Mucosa of rectum (tissue), 2 donors: ENCODE results near the gene DNAJB6.

Source experiments
- H3K27ac ChIP-seq, 2 donors: one replicate each; pipeline ENCODE4 v1.7.0; 2013; ENCODE audit warnings: inconsistent platforms in 2 of 2, low read depth in 2 of 2, low read length in 2 of 2
- H3K27me3 ChIP-seq, 2 donors: one replicate each; pipeline ENCODE4 v1.7.0; 2013; ENCODE audit warnings: low read length in 2 of 2; ENCODE audit not compliant: control insufficient read depth in 2 of 2, insufficient read depth in 2 of 2
- H3K36me3 ChIP-seq, 2 donors: one replicate each; pipeline ENCODE4 v1.7.0; 2013; ENCODE audit warnings: low read length in 2 of 2; ENCODE audit not compliant: control insufficient read depth in 2 of 2, insufficient read depth in 2 of 2
- H3K4me1 ChIP-seq, 2 donors: one replicate each; pipeline ENCODE4 v1.7.0; 2013; ENCODE audit warnings: low read length in 2 of 2, mild to moderate bottlenecking in 1 of 2; ENCODE audit not compliant: control insufficient read depth in 2 of 2, insufficient read depth in 2 of 2
- H3K4me3 ChIP-seq, 2 donors: one replicate each; pipeline ENCODE4 v1.7.0; 2013; ENCODE audit warnings: low read length in 2 of 2
- H3K9ac ChIP-seq, 2 donors: one replicate each; pipeline ENCODE4 v1.7.0; 2013; ENCODE audit warnings: low read length in 2 of 2, low read depth in 1 of 2, mild to moderate bottlenecking in 1 of 2
- H3K9me3 ChIP-seq, 2 donors: one replicate each; pipeline ENCODE4 v1.7.0; 2013; ENCODE audit warnings: low read length in 2 of 2; ENCODE audit not compliant: control insufficient read depth in 2 of 2
- donor health status: healthy.
- donor health status: Normal muscosa, but diverticular disease.

Gene DNAJB6

GRCh38 chr7:157402388-157402703, 65.5 kb downstream of the DNAJB6 start:
- H3K9me3 ChIP-seq: no peaks in the 10 kb centered on the region
- H3K36me3 ChIP-seq: peaks cover 6 to 21% of the 10 kb centered on the region in 2 donors
- peaks cover 0 to 2% of the 10 kb centered on the region in 2 donors for H3K4me1 ChIP-seq
- H3K9ac ChIP-seq: no peak overlapping the region
- H3K4me3 ChIP-seq: no peak overlapping the region
- no peaks in the 10 kb centered on the region for H3K27me3 ChIP-seq
- no peak overlapping the region for H3K27ac ChIP-seq

- Histone ChIP-seq H3K4me1 (peaks cover 0 to under 1% of the 10 kb centered on the region in 2 donors), H3K9me3 (no peaks in the 10 kb centered on the region), H3K27me3 (no peaks in the 10 kb centered on the region), H3K4me3 (no peak overlapping the region), H3K36me3 (peaks cover 8 to 22% of the 10 kb centered on the region in 2 donors), H3K9ac (no peak overlapping the region), H3K27ac (no peak overlapping the region)
Measured at GRCh38 chr7:157402911-157403534, 66.2 kb downstream of the DNAJB6 start.

- Histone ChIP-seq H3K36me3 (peaks cover 8 to 22% of the 10 kb centered on the region in 2 donors), H3K4me1 (no peaks in the 10 kb centered on the region), H3K4me3 (no peak overlapping the region)
Measured at GRCh38 chr7:157403646-157404401, 67.0 kb downstream of the DNAJB6 start.

GRCh38 chr7:157404845-157405481, 68.2 kb downstream of the DNAJB6 start:
- no peaks in the 10 kb centered on the region for H3K27me3 ChIP-seq
- no peaks in the 10 kb centered on the region for H3K9me3 ChIP-seq
- H3K9ac ChIP-seq: no peak overlapping the region
- H3K27ac ChIP-seq: no peak overlapping the region
- H3K36me3 ChIP-seq: peaks cover 10 to 26% of the 10 kb centered on the region in 2 donors
- H3K4me1 ChIP-seq: no peaks in the 10 kb centered on the region
- H3K4me3 ChIP-seq: no peak overlapping the region

More at GRCh38 chr7:157403646-157404401, 67.0 kb downstream of the DNAJB6 start:
- H3K9me3 ChIP-seq: no peaks in the 10 kb centered on the region
- H3K27me3 ChIP-seq: no peaks in the 10 kb centered on the region
- H3K9ac ChIP-seq: no peak overlapping the region
- H3K27ac ChIP-seq: no peak overlapping the region

GRCh38 chr7:157405501-157405900, 68.7 kb downstream of the DNAJB6 start:
- H3K4me1 ChIP-seq: no peaks in the 10 kb centered on the region
- H3K27me3 ChIP-seq: no peaks in the 10 kb centered on the region
- H3K36me3 ChIP-seq: peaks cover 12 to 27% of the 10 kb centered on the region in 2 donors
- H3K9ac ChIP-seq: no peak overlapping the region
- no peak overlapping the region for H3K4me3 ChIP-seq
- no peak overlapping the region for H3K27ac ChIP-seq
- H3K9me3 ChIP-seq: no peaks in the 10 kb centered on the region

GRCh38 chr7:157405914-157406810, 69.4 kb downstream of the DNAJB6 start:
- Histone ChIP-seq H3K27me3 (no peaks in the 10 kb centered on the region), H3K4me3 (no peak overlapping the region), H3K27ac (no peak overlapping the region), H3K4me1 (no peaks in the 10 kb centered on the region), H3K9me3 (no peaks in the 10 kb centered on the region), H3K36me3 (peaks cover 13 to 23% of the 10 kb centered on the region in 2 donors), H3K9ac (no peak overlapping the region)

- no peaks in the 10 kb centered on the region for H3K4me1 ChIP-seq
- H3K4me3 ChIP-seq: no peak overlapping the region
- peaks cover 13 to 18% of the 10 kb centered on the region in 2 donors for H3K36me3 ChIP-seq
- no peak overlapping the region for H3K9ac ChIP-seq
- H3K27ac ChIP-seq: no peak overlapping the region
- no peaks in the 10 kb centered on the region for H3K9me3 ChIP-seq
- H3K27me3 ChIP-seq: no peaks in the 10 kb centered on the region
Measured at GRCh38 chr7:157406971-157407370, 70.2 kb downstream of the DNAJB6 start.

GRCh38 chr7:157407512-157408257, 70.9 kb downstream of the DNAJB6 start:
- H3K4me1 ChIP-seq: no peaks in the 10 kb centered on the region
- no peak overlapping the region for H3K9ac ChIP-seq
- H3K4me3 ChIP-seq: no peak overlapping the region
- no peaks in the 10 kb centered on the region for H3K9me3 ChIP-seq
- H3K27me3 ChIP-seq: no peaks in the 10 kb centered on the region
- no peak overlapping the region for H3K27ac ChIP-seq
- H3K36me3 ChIP-seq: peaks cover 13 to 19% of the 10 kb centered on the region in 2 donors

GRCh38 chr7:157408258-157409101, 71.7 kb downstream of the DNAJB6 start:
- no peaks in the 10 kb centered on the region for H3K27me3 ChIP-seq
- no peak overlapping the region for H3K4me3 ChIP-seq
- no peak overlapping the region for H3K9ac ChIP-seq
- H3K4me1 ChIP-seq: no peaks in the 10 kb centered on the region
- no peak overlapping the region for H3K27ac ChIP-seq
- peaks cover 13 to 23% of the 10 kb centered on the region in 2 donors for H3K36me3 ChIP-seq
- no peaks in the 10 kb centered on the region for H3K9me3 ChIP-seq
